ENCODE data around the gene CFP. TPM values are rescaled to one million over a fixed set of nuclear protein-coding genes. Genes with fewer than 3 reads are reported as not detected.

Gene CFP
- total RNA-seq, 1 experiment from 2014 or later, result 0.48 TPM

DNA sequence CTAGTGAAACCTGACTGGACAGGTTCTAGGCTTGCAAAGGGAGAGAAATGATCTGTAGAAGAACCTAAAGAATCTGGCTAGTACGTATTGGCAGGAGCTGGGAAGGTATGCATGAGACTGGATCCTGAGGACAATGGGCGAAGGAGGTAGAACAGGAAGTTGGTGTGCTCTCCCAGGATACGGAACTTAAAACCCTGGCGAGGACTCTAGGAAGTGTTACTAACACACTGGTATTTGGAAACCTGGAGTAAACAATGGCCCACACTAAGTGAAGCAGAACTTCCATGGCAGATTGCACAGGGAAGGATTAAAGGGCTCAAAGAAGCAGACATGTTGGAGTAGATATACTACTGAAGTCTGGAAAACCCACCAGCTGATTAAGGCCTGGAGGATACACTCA is 19.2 kb downstream of the CFP start:
- no peaks in the 10 kb centered on the region for H4K20me1 ChIP-seq (ENCODE audit: insufficient read depth)
- H2AFZ ChIP-seq, result no peak overlapping the region
- no peak overlapping the region for H3K4me2 ChIP-seq
- ChIA-PET CTCF (no interaction called here), POLR2A (ENCODE audit: unreplicated experiment) (no interaction called here)
- no peak overlapping the region for H3K4me3 ChIP-seq
- intact Hi-C loops (cut with micrococcal nuclease; ENCODE audit: unreplicated experiment), result no loop called here
- H3K27me3 ChIP-seq (ENCODE audit: insufficient read depth, low read depth), result no peaks in the 10 kb centered on the region
- H3K79me2 ChIP-seq (ENCODE audit: low read depth), result no peaks in the 10 kb centered on the region
- no peaks in the 10 kb centered on the region for H3K9me2 ChIP-seq (ENCODE audit: insufficient read depth)
- no peaks in the 10 kb centered on the region for H3K4me1 ChIP-seq (replicated peaks; ENCODE audit: insufficient read depth)
- H3F3A ChIP-seq (ENCODE audit: insufficient read depth, low read depth), result no peaks in the 10 kb centered on the region
- no peaks in the 10 kb centered on the region for H3K9me3 ChIP-seq (ENCODE audit: insufficient read depth, low read depth)
- no peak for DNase-seq
- TF ChIP-seq, protein P1, sequence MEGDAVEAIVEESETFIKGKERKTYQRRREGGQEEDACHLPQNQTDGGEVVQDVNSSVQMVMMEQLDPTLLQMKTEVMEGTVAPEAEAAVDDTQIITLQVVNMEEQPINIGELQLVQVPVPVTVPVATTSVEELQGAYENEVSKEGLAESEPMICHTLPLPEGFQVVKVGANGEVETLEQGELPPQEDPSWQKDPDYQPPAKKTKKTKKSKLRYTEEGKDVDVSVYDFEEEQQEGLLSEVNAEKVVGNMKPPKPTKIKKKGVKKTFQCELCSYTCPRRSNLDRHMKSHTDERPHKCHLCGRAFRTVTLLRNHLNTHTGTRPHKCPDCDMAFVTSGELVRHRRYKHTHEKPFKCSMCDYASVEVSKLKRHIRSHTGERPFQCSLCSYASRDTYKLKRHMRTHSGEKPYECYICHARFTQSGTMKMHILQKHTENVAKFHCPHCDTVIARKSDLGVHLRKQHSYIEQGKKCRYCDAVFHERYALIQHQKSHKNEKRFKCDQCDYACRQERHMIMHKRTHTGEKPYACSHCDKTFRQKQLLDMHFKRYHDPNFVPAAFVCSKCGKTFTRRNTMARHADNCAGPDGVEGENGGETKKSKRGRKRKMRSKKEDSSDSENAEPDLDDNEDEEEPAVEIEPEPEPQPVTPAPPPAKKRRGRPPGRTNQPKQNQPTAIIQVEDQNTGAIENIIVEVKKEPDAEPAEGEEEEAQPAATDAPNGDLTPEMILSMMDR (conservative IDR thresholded peaks at IDR 0.05), result no peak
- TF ChIP-seq EZH2 (IDR thresholded peaks at IDR 0.05; ENCODE audit: low read depth), result no peak
- BruUV-seq (replicated peaks), result no TSS peak
- H3K27ac ChIP-seq, result no peak overlapping the region
- H3K36me3 ChIP-seq (ENCODE audit: low read depth), result no peaks in the 10 kb centered on the region

DNA sequence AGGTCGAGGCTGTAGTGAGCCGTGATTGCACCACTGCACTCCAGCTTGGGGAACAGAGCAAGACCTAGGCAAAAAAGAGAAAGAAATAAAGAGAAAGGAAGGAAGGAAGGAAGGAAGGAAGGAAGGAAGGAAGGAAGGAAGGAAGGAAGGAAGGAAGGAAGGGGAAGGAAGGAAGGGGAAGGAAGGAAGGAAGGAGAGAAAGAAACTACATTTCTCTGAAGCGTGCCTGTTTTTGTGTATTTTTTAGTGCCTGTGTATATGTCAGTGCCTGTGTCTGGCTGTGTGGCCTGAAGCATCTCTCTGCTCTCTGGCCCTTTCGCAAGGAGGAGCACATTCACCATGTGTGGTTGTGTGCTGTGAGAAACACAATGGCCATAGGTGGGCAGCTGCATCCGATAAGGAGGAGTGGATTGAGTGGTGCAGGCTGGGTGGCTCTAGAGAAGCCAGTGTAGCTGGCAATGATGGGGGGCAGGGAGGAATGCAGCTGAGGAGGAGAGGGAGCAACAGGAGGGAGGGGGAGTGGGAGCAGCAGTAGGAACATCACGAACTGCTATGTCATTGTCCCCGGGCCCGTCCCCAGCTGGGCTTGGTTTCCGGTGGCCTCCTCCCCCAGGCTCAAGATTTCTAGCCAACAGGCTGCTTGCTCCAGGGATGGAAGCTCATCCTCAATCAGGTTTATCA is 21.5 kb downstream of the CFP start:
- Histone ChIP-seq H3K27me3 (ENCODE audit: insufficient read depth, low read depth) (no peaks in the 10 kb centered on the region), H3K79me2 (ENCODE audit: low read depth) (no peaks in the 10 kb centered on the region), H3K9me2 (ENCODE audit: insufficient read depth) (no peaks in the 10 kb centered on the region), H3K4me2 (no peak overlapping the region), H3K36me3 (ENCODE audit: low read depth) (no peaks in the 10 kb centered on the region), H3K4me1 (replicated peaks; ENCODE audit: insufficient read depth) (no peaks in the 10 kb centered on the region), H3K27ac (no peak overlapping the region), H4K20me1 (ENCODE audit: insufficient read depth) (no peaks in the 10 kb centered on the region), H2AFZ (no peak overlapping the region), H3K9me3 (ENCODE audit: insufficient read depth, low read depth) (no peaks in the 10 kb centered on the region), H3F3A (ENCODE audit: insufficient read depth, low read depth) (no peaks in the 10 kb centered on the region), H3K4me3 (no peak overlapping the region)
- no TSS peak for BruUV-seq (replicated peaks)
- ChIA-PET POLR2A (ENCODE audit: unreplicated experiment) (no interaction called here), CTCF (no interaction called here)
- DNase-seq, result no peak
- intact Hi-C loops (cut with micrococcal nuclease; ENCODE audit: unreplicated experiment), result no loop called here
- TF ChIP-seq, protein P1 (conservative IDR thresholded peaks at IDR 0.05), result no peak
- TF ChIP-seq EZH2 (IDR thresholded peaks at IDR 0.05; ENCODE audit: low read depth), result no peak

DNA sequence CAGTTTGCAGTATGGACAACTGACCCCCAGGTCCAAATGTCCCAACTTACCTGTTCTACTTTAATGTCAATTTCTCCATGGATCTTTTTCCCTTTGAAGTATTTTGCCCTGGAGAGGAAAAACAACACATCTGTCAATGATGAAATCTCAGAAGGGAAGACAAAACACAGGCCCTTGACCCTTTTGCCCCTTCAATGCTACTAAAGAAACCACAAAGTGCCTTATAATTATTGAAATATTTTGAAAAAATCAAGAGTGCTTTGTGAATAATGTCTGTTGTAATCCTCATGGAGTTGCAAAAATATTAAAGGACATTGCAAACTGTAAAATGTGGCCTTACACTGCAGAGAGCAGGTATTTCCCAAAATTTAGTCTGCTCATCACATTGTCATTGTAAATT is 22.6 kb downstream of the CFP start:
- H3K4me2 ChIP-seq, result no peak overlapping the region
- no peak for DNase-seq
- intact Hi-C loops (cut with micrococcal nuclease; ENCODE audit: unreplicated experiment), result no loop called here
- no peaks in the 10 kb centered on the region for H3K27me3 ChIP-seq (ENCODE audit: insufficient read depth, low read depth)
- no peak overlapping the region for H2AFZ ChIP-seq
- no peaks in the 10 kb centered on the region for H4K20me1 ChIP-seq (ENCODE audit: insufficient read depth)
- no peaks in the 10 kb centered on the region for H3K9me2 ChIP-seq (ENCODE audit: insufficient read depth)
- no TSS peak for BruUV-seq (replicated peaks)
- H3K4me1 ChIP-seq (replicated peaks; ENCODE audit: insufficient read depth), result no peaks in the 10 kb centered on the region
- no peak overlapping the region for H3K4me3 ChIP-seq
- no peaks in the 10 kb centered on the region for H3K36me3 ChIP-seq (ENCODE audit: low read depth)
- TF ChIP-seq, protein P1 (conservative IDR thresholded peaks at IDR 0.05), result no peak
- TF ChIP-seq EZH2 (IDR thresholded peaks at IDR 0.05; ENCODE audit: low read depth), result no peak
- CTCF ChIA-PET, result no interaction called here
- POLR2A ChIA-PET (ENCODE audit: unreplicated experiment), result no interaction called here
- no peaks in the 10 kb centered on the region for H3K79me2 ChIP-seq (ENCODE audit: low read depth)
- no peak overlapping the region for H3K27ac ChIP-seq
- H3K9me3 ChIP-seq (ENCODE audit: insufficient read depth, low read depth), result no peaks in the 10 kb centered on the region
- no peaks in the 10 kb centered on the region for H3F3A ChIP-seq (ENCODE audit: insufficient read depth, low read depth)

Data from PC-9 (cell line).